HG03135 (cell line): ENCODE results near the gene CTNNA2.

ENCODE experiments used
- ATAC-seq: cut with Tn5 transposase; IDR thresholded peaks from one replicate; pipeline ENCODE4 v1.9.1; 2021; ENCODE audit warnings: mild to moderate bottlenecking, moderate library complexity; ENCODE audit not compliant: unreplicated experiment

CTNNA2 gene

DNA sequence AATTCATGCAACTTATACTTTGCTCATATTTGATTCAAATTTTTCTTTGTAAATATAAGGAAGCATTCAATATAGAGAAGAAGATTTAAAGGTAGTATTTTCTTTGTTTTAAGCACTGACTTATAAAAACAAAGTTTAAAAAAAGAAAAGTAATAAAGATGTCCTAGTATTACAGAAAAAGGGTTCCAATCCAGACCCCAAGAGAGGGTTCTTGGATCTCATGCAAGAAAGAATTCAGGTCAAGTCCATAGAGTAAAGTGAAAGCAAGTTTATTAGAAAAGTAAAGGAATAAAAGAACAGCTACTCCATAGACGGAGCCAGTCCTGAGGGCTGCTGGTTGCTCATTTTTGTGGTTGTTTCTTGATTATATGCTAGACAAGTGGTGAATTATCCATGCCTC, 267.9 kb downstream of the CTNNA2 start:
- no peak for ATAC-seq

DNA sequence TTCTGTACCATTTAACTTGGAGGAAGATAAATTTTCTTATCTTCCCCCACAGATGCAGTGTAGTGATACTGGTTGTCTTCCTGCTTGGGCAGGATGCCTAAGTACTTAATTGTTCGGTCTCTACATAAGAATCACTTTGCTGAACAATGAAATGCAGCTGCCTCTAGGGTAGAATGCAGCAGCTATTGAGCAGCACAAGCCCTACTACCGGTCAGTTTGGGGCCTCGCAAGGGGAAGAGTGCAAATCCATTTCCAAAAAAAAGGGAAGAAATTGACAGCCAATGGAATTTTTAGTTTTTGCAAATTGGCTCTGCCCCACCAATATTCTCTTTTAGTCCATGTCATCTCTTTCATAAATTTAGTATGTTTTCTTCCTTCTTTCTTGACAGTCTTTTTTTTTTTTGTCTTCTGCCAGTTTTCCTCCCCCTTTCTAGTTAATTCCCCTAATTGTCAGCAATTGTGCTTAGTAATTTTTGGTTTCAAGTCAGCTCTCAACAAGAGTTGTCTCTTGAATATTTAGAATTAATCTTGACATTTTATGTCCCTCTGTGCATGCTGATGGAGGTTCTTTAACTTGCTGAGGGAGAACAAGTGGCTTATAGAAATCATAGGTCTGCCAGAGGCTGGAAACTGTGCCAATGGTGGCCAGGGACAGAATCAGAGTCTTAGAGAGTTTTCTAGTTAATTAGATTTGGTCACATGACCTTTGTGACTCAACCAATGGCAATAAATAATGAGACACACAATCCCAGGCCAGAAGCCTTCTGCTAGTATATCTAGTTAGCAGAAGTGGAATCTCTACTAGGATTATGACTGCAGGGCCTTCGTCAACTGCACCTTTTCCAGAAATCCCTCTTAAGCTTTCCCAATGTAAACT, 270.0 kb downstream of the CTNNA2 start:
- ATAC-seq = no peak

DNA sequence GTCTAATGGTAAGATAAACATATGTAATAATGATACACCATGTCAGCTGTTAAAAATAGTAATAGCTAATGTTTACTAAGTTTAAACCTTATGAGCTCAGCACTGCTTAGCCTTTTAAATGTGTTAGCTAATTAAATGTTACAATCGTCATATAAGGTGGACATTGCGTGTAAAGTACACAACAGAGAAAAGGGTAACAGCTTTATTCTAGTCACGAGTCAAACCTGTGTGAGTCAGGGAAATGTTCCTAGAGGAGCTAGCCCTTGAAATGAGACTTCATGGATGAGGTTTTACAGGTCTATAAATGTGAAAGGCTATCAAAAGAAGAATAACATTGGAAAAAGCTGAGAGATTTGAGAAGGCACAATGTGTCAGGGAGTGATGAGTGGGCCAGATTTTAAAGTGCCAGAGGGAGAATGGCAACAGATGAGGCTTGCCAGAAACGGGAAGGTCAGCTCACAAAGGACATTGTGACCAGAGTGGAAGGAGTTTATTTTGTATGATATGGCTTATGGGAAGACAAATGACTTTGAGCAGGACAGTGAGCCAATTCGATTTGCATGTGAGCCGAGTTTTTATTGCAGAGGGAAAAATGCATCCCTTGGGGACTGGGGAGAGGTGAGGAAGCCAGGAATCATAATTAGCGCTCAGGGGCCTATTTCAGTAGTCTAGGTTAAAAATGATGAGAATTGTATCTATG, 276.3 kb downstream of the CTNNA2 start:
- no peak for ATAC-seq

DNA sequence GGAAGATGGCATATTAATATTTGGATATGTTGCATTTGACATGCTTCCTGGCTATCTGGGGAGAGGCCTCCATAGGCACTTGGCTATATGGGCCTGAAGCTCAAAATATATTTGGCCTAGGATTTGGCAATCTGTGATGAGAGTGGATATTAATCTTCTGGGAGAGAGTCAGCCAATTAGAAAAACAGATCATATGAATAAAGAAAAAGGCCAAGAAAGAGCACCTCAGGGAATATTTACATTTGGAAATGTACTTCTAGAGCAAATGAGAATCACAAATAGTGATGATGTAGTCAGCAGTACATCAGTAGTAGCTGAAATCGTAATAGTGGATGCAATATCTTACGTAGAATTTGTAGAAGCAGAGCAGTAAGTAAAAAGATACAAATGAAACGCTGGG, 277.0 kb downstream of the CTNNA2 start:
- no peak for ATAC-seq

DNA sequence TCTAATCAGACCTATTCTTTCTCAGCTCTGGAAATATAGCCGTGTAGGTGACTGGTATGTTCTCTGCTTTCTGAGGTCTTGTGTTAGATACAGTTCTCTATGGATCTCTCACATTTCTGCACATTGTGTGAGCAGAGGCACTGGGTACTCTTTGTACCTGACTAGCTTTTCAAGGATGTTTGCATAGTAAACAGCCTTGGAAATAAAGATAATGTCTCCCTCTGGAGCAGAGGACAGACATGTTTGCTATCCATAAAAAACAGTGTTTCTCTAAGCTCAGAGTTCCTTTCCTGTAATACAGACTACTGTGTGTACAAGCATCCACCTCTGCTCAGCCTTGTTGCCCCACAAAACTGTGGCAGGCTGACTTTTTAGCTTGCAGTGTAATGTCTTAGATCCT, 279.2 kb downstream of the CTNNA2 start:
- no peak for ATAC-seq

DNA sequence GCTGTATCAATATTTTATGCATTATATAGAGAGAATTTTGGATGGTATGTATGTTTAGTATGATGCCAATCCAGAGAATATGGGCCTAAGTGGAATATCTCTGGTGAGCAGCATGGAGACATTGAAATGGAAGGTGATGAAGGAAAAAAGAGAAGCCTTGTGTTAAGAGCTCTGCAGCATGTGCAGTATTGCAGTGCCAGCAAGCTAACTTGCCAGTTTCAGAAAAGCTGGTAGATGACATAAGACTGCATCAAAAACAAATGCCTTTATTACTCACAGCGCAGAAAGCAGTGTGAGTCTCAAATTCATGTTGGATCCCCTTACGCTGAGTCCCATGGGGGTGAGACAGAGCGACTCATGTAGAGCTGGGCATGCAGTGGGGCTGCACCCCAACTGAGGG, 280.2 kb downstream of the CTNNA2 start:
- ATAC-seq = no peak

DNA sequence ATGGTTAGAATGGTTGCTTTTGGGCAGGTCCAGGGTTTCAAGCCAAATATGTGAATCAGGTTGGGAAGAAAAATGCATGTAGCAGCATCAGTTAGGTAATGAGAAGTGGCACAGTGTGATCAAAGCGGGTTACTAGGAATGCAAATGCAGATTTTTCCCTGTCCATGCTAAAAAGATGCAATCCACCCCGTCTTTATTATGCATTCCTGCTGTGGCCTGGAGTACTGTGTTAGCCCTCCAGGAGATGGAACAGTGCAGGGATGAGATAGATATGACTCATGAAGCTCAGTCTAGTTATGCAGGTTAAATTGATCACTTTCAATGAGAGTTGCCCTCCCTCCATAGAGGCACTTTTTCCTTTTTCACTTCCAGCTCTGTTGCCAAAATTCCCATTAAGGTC, 283.8 kb downstream of the CTNNA2 start:
- ATAC-seq = no peak

DNA sequence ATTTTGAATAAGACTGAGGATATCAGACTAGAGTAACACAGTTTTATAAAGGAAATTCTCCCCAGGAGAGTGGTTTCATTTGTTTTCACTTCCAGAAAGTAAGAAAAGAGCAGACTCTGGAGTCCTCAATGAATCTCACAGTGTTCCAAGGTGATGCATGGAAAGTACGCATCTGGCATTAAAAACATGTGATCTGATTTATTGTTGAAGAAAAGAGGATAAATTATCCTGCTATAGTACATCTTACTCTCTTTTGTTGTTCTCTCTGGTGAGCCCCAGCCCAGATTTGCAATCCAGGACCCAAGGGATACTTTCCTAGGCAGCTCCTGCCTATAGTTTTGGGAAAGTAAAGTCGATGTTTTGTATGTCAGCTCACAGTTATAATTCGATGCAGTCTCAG, 285.9 kb downstream of the CTNNA2 start:
- ATAC-seq = no peak

DNA sequence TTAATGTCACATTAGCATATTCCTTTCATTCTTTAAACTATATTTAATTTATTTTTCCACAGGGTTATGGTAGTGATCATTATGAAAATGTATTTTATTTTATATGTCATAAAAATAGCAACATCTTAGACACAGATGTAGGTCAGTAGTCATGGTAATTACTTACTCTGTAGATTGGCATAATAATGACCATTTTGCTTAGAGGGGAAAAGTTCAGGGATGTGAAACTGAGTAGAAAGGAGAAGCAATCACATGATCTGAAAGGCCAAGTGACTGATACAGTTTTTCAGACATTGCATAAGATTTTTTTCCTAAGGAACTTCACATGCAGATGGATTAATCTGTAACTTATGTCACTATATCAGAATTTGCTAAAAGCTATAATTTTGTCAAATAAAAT, 286.9 kb downstream of the CTNNA2 start:
- ATAC-seq = no peak

DNA sequence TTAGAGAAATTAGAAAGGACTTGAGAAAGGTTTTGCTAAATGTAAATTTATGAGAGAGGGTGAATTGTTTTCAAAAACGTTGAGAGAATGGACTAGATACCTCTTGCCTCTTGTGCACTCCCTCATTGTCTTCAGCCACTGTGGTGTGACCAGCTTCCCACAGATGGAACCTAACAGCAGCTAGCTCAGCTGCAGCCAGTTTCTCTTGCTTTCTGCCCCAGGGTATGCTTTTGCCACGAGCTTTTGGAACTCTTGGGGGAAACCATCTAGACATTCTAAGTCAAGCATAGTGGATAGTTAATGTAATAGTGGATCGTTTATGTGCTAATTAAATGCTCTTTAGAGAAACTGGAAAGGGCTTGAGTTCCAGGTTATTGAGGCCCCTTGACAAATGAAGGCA, 288.2 kb downstream of the CTNNA2 start:
- ATAC-seq = no peak

DNA sequence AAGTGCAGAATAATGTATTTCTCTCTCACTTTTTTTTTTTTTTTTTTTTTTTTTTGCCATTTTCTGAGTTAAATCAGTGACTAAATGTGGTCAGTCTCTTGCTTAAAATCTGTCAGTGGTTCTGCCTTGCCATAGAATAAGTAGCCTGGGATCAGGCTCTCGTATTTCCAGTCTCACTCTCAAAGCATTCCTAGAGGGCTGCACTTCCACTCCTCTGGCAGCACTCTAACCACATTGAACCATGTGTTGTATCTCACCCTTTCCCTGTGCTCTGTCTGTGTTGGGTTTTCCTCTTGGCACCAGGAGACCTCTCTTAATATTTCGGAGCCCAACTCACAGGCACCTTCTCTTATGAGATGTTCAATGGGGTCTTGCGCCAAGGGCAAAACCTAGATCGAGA, 304.4 kb downstream of the CTNNA2 start:
- no peak for ATAC-seq

DNA sequence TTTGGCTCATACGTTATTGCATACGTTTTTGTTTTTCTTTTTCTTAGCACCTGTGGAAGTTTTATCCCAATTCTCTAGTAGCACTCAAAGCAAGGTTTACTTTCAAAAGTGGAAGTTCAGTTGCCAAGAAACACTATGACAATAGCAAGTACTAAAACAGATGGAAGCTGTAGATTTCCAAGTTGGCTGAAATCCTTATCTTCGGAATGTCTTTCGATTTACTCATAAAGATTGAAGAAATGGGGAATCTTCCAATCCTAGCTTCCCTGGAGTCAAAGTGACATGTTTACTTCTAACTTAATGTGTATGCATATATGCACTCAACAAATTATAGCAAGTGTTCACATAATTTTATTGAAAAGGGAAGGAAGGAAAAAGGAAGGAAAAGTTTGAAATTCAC, 307.4 kb downstream of the CTNNA2 start:
- no peak for ATAC-seq

DNA sequence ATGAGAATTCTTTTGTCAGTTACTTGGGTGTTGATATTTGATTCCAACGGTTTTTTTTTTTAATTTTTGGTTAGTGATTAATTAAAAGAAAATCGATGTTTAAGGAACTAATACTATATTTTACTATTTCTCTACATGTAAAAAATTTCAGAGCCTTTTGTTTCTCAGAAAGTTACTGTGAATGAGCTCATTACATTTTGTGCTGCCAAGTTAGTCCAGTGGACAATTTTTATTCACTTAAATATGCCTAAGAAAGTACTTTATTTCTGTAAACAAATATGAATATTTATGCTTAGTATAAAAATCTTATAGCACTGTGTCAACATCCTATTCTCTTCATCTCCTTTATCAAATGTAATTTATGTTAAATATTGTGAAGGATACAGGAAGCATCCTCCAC, 309.3 kb downstream of the CTNNA2 start:
- ATAC-seq = no peak

DNA sequence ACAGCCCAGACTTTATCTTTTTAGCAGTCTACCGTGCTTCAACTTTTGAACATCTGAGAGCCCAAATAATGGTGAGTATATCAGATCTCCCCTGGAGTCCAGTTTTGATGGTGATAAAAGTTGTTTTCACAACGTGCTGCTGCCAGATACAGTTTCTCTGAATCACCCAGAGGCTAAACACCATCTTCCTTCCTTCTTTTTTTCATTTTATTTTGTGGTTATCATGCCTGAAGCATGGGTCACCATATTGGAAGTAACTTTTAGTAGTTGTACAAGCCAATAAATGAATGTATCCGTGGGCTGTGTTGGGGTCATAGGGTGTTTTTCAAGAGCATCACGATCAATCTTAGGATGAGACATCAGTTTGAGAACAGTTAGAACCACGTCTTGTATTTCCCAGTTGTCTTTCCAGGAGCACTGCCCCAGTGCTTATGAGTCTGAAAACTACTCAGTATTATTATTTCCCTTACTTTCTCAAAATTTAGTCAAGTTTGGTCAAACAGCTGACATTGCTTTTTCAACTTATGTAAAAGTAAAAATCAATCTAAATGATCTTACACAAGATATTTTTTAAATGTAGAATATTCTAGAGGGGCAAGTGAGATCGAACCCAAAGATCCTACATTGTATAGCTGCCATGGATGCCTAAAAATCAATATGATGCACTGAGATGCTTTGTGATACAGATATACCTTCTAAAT, 311.4 kb downstream of the CTNNA2 start:
- no peak for ATAC-seq

DNA sequence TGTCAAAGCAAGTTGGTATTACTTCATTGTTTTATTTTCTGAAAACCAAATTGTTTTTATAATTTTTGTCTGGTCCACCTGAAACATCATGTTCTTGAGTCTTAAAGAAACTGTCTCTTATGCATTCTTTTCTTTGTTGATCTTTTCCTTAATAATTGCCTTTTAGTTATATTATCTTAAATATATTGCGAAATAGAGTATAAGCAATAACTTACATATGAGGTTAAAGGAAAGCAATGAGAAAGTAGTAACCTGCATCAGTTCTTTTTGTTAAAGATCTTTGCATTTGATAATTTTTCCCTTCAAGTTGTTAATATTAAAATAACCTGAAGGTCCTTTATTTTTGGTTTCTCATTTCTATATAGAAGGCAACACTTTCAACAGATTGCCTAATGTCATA, 315.0 kb downstream of the CTNNA2 start:
- no peak for ATAC-seq

DNA sequence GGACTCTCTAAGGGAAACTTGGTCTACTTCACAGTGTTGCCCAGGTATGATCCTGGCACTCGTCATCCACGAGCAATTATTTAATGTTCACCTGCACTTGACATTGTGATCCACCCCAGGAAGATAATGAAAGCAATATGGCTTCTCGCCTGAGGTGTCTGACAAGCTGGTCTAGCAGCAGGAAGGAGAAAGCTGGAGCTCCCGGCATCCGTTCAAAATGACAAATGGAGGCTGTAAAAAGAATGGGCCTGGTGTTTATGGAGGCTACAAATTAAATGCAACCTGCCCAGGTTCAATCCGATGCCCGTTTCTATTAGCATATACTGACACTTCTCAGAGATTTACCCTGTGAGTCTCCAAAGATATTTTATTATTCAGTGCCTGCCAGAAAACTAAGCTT, 317.6 kb downstream of the CTNNA2 start:
- ATAC-seq = no peak

DNA sequence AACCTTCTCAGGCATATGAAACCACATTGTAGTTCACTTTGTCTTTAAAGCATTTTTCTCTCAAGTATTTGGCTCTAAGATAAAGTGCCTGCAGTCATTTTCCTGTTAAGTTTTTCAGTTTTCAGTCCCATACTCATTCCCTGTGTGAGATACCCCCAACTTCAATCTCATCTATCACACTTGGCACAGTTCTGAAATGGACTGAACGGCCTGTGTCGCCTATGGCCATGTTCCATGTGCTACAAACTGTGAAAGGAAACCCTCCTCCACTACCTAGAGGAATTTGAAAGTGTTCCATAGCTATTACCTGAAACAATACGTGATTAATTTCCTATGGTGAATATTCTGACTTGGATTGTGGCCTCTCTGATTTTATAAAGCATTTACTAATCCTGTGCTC, 319.1 kb downstream of the CTNNA2 start:
- ATAC-seq = no peak

DNA sequence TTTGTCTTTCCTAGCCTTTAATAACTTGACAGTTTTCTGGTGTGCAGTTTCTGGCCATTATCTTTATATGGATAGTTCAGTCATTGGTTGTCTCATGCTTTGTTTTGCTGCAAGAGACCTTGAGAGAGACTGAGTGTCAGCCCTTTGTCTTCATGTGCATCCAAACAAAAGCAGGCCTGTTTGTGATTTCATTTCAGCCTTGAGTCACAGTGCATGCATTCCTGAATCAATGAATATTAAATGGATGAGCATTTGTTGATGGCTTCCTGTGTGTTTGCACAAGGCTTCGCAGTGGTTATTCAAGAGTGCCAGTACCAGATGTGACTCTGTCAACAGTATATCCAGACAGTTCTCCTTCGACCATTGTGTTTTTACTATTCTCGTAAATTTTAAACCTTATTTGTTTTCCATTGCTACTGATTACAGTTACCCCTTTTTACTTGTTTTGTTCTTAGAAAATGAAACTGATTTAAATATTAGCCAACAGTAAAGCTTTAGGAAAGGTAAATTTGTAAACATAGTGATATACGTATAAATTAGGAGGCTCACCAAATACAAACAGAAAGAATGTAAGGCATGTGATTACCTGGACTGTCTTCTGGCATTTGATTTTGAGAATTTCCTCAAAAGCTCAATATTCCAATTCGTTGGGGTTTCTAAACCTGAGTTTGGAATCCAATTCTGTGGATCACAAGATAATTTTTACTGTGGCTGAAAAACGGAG, 319.8 kb downstream of the CTNNA2 start:
- no peak for ATAC-seq

DNA sequence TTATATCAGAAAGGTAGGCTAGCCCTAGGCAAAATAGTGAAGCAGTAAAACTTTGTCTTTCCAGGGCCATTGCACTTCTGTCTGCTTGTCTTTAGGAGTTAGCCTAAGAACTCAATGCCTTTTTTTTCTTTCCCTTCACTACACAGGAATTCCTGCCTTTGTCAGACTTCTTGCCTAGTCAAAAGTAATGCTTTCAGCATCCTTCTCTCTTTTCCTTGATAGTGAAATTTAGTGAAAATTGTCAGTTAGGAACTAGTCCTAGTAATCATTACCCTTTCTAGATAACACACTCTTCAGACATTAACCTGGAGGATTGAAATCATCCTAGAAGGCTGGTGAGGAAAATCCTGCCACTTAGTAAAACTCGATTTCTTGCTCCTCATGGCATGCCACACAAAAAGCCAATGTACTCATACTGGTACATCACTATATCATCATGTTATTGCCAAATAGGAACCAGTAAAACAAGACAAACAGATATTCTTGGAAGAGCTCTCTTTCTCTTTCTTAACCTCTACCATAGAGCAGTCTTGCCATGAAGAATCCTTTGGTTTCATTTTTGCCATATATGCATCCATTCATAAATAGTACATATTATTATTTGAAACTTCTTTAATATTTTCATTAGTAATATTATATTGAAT, 320.5 kb downstream of the CTNNA2 start:
- no peak for ATAC-seq

DNA sequence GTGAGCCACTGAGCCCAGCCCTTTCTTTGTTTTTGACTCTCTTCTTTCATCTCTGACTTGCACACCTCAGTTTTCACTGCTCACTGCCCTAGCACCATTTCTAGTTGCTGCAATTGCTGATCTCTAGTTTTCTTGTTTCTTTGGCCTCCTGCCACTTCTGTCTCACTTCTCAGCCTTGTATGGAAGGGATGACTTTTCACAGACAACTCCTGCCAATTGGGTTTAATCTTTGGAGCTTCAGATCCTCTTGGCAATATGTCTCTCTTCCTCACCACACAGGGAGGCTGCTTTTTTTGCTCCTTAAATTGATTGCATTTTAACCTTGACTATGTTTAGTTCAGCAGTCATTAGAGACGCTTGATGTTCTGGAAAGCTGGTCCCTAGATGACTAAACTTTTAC, 323.1 kb downstream of the CTNNA2 start:
- no peak for ATAC-seq

DNA sequence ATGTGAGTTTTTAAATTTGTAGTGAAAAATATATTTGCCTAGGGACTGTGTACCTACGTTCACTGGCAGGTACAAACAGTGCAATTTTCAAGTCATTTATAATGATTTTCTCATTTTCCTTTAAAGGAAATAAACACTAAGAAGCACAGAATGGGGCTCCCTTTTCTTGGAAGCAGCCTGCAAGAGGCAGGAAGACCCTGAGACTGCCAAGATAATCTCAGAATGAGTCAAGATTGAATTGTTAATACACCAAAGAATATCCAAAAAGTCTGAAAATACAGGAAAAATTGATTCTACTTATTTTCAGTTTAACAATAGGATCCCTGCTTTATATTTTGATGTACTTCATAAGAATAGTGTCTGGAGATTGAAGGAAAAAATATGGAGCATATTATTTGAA, 331.2 kb downstream of the CTNNA2 start:
- no peak for ATAC-seq
